ENCODE results near the gene TEDC2.
"Not testable (repeated sequence)": the region's sequence is repeated elsewhere in the genome, so short reads cannot be mapped to it uniquely, and the experiment has no call there.

TEDC2 gene

DNA sequence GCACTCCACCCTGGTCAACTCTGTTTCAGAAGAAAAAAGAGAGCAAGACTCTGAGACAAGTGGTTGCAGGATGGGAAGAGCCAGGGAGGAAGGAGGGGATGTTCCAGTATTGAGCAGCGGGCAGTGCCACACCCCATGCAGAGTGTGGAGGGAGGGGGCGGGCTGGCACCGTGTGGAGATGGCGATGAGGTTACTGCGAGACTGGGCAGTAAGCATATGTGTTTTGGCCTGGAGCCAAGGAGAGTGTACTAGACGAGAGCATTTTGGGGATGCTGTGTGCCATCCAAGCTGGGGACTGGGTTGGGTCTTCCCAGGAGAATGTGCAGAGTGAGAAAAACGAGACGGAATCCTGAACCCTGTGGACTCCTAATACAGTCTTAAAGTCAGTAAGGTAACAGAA is 18.4 kb downstream of the TEDC2 start:
- no peak overlapping the region for H3K9ac ChIP-seq (ENCODE audit: insufficient read length, low read depth)
- peaks cover 8% of the 10 kb centered on the region for H3K4me1 ChIP-seq (ENCODE audit: insufficient read depth, insufficient read length)
- H3K36me3 ChIP-seq (ENCODE audit: insufficient read depth, insufficient read length, low read length): peaks cover 2% of the 10 kb centered on the region
- TF ChIP-seq SUZ12 (IDR thresholded peaks at IDR 0.05; ENCODE audit: extremely low read depth, insufficient read depth, insufficient read length) (no peak), YY1 (IDR thresholded peaks at IDR 0.05; ENCODE audit: insufficient read depth, insufficient read length) (no peak), ZNF274 (IDR thresholded peaks at IDR 0.05; ENCODE audit: low read depth, low read length) (no peak)
- no peaks in the 10 kb centered on the region for H3K9me3 ChIP-seq (ENCODE audit: insufficient read depth, low read length)
- H3K4me3 ChIP-seq (ENCODE audit: insufficient read length, low read depth): no peak overlapping the region
- no peak for DNase-seq (ENCODE audit: low read depth, low spot score)
- peaks cover 16% of the 10 kb centered on the region for H3K27me3 ChIP-seq (ENCODE audit: insufficient read depth, insufficient read length)

DNA sequence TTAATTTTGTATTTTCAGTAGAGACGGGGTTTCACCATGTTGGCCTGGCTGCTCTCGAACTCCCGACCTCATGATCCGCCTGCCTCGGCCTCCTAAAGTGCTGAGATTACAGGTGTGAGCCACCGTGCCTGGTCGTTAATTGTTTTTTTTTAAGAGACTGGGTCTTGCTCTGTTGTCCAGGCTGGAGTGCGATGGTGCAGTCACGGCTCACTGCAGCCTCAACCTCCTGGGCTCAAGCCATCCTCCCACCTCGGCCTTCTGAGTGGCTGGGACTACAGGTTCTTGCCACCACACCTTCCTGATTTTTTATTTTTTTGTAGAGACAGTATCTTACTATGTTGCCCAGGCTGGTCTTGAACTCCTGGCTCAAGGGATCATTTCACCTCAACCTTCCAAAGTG is 20.1 kb downstream of the TEDC2 start:
- H3K9ac ChIP-seq (ENCODE audit: insufficient read length, low read depth); DNase-seq (ENCODE audit: low read depth, low spot score); H3K9me3 ChIP-seq (ENCODE audit: insufficient read depth, low read length); H3K4me3 ChIP-seq (ENCODE audit: insufficient read length, low read depth); H3K36me3 ChIP-seq (ENCODE audit: insufficient read depth, insufficient read length, low read length): not testable (repeated sequence)
- Histone ChIP-seq H3K27me3 (ENCODE audit: insufficient read depth, insufficient read length) (peaks cover 16% of the 10 kb centered on the region), H3K4me1 (ENCODE audit: insufficient read depth, insufficient read length) (peaks cover 12% of the 10 kb centered on the region)

DNA sequence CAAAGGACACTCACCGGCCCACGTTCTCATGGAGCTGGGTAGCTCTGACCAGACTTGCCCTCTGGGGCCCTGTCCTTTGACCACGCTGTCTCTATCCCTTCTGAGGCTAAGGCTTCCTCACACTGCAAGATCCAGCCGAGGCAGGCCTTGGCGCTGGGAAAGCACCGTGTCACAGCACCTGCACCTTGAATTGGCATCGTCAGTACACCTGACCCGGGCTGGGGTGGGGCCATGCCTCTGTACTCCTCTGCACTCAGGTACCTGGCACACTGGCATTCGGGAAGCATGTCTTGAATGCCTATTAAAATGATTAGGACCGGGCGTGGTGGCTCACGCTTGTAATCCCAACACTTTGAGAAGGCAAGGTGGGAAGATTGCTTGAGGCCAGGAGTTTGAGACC is 21.0 kb downstream of the TEDC2 start:
- no peaks in the 10 kb centered on the region for H3K9me3 ChIP-seq (ENCODE audit: insufficient read depth, low read length)
- no peak overlapping the region for H3K9ac ChIP-seq (ENCODE audit: insufficient read length, low read depth)
- no peak overlapping the region for H3K4me3 ChIP-seq (ENCODE audit: insufficient read length, low read depth)
- peaks cover 11% of the 10 kb centered on the region for H3K27me3 ChIP-seq (ENCODE audit: insufficient read depth, insufficient read length)
- no peak for TF ChIP-seq SUZ12 (IDR thresholded peaks at IDR 0.05; ENCODE audit: extremely low read depth, insufficient read depth, insufficient read length)
- TF ChIP-seq YY1 (IDR thresholded peaks at IDR 0.05; ENCODE audit: insufficient read depth, insufficient read length): no peak
- no peak for TF ChIP-seq ZNF274 (IDR thresholded peaks at IDR 0.05; ENCODE audit: low read depth, low read length)
- H3K36me3 ChIP-seq (ENCODE audit: insufficient read depth, insufficient read length, low read length): peaks cover 2% of the 10 kb centered on the region
- H3K4me1 ChIP-seq (ENCODE audit: insufficient read depth, insufficient read length): peaks cover 8% of the 10 kb centered on the region
- DNase-seq (ENCODE audit: low read depth, low spot score): no peak

DNA sequence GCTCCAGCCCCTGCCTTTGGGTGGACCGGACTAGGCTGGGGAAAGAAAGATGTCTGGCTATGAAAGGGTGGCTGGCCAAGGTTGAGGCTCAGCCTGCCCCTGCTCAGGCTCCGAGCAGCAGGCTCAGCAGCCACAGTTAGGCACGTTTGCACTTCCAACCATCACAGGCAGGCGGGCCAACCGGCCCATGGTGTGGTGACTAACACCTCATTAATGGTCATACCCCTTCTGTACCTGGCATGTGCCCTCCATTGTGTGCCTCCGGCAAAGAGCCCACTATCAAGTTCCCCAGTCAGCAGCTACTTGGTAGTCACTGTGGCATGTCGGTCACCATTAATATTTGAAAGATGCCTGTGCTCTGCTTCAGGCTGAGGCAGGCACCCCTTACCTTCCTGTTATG is 21.8 kb downstream of the TEDC2 start:
- Histone ChIP-seq H3K27me3 (ENCODE audit: insufficient read depth, insufficient read length) (peaks cover 4% of the 10 kb centered on the region), H3K4me3 (ENCODE audit: insufficient read length, low read depth) (no peak overlapping the region), H3K4me1 (ENCODE audit: insufficient read depth, insufficient read length) (peaks cover 5% of the 10 kb centered on the region), H3K36me3 (ENCODE audit: insufficient read depth, insufficient read length, low read length) (peaks cover 2% of the 10 kb centered on the region), H3K9me3 (ENCODE audit: insufficient read depth, low read length) (no peaks in the 10 kb centered on the region), H3K9ac (ENCODE audit: insufficient read length, low read depth) (no peak overlapping the region)
- no peak for DNase-seq (ENCODE audit: low read depth, low spot score)
- TF ChIP-seq SUZ12 (IDR thresholded peaks at IDR 0.05; ENCODE audit: extremely low read depth, insufficient read depth, insufficient read length) (no peak), ZNF274 (IDR thresholded peaks at IDR 0.05; ENCODE audit: low read depth, low read length) (no peak), YY1 (IDR thresholded peaks at IDR 0.05; ENCODE audit: insufficient read depth, insufficient read length) (no peak)

DNA sequence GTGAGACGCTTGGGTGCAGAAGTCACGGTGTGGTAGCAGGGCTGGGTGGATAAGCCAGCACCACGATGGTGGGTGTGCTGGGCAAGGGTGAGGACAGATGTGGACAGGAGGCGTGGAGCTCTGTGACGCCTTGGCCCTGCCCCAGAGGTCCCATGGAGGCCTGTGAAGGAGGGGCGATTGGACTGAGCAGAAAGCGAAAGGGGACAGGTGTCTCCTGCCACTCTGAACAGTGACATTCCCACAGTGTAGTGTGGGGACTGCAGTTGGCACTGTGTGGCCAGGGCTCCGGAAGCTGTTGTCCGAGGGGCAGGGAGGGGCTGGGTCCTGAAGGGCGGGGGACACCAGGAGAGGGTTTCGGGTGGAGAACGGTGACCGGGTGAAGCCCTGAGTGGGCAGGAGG is 22.3 kb downstream of the TEDC2 start:
- TF ChIP-seq YY1 (IDR thresholded peaks at IDR 0.05; ENCODE audit: insufficient read depth, insufficient read length): no peak
- TF ChIP-seq ZNF274 (IDR thresholded peaks at IDR 0.05; ENCODE audit: low read depth, low read length): no peak
- no peak for TF ChIP-seq SUZ12 (IDR thresholded peaks at IDR 0.05; ENCODE audit: extremely low read depth, insufficient read depth, insufficient read length)
- Histone ChIP-seq H3K9ac (ENCODE audit: insufficient read length, low read depth) (no peak overlapping the region), H3K4me3 (ENCODE audit: insufficient read length, low read depth) (no peak overlapping the region), H3K27me3 (ENCODE audit: insufficient read depth, insufficient read length) (no peaks in the 10 kb centered on the region), H3K4me1 (ENCODE audit: insufficient read depth, insufficient read length) (peaks cover 7% of the 10 kb centered on the region), H3K36me3 (ENCODE audit: insufficient read depth, insufficient read length, low read length) (peaks cover 2% of the 10 kb centered on the region), H3K9me3 (ENCODE audit: insufficient read depth, low read length) (no peaks in the 10 kb centered on the region)
- DNase-seq (ENCODE audit: low read depth, low spot score): no peak

DNA sequence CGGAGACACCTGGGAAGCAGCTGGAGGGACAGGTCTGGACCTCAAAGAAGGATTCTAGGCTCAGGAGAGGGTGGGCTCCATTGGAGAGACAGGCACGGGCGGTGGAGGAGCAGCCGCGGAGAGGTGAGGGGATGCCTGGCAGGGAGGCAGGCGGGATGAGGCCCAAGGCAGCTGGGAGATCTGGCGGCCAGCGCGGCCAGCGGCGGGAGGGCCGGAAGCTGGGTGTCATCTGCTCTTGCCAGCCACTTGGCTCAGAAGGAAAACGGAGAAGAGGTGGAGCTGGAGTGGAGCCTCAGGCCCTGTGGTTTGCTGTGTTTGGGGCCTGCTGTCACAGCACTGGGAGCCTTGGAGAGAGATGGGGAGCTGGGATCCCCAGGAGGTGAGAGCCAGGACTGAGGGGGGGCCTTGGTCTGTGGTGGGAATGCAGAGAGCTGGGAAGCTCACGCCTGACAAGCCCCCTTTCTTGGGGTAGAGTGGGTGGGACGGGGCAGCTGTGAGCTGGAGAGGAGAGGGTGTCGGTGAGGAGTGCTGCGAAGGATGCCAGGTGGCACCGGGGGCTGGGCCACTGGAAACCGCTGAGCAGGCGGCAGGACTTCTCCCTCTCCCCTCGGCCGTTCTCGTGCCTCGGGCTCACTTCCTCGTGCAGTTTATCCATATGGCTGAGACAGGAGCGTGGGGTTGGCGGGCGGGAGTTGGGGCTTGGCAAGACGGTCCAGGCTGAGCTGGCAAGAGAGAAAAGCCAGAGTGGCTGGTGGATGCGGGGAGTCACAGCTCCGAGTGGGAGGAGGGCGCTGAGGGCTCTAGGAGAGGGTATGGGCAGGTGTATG is 23.0 kb downstream of the TEDC2 start:
- no peak overlapping the region for H3K9ac ChIP-seq (ENCODE audit: insufficient read length, low read depth)
- no peak for TF ChIP-seq YY1 (IDR thresholded peaks at IDR 0.05; ENCODE audit: insufficient read depth, insufficient read length)
- no peak for TF ChIP-seq ZNF274 (IDR thresholded peaks at IDR 0.05; ENCODE audit: low read depth, low read length)
- TF ChIP-seq SUZ12 (IDR thresholded peaks at IDR 0.05; ENCODE audit: extremely low read depth, insufficient read depth, insufficient read length): no peak
- DNase-seq (ENCODE audit: low read depth, low spot score): no peak
- H3K4me1 ChIP-seq (ENCODE audit: insufficient read depth, insufficient read length): peaks cover 12% of the 10 kb centered on the region
- H3K4me3 ChIP-seq (ENCODE audit: insufficient read length, low read depth): no peak overlapping the region
- peaks cover 2% of the 10 kb centered on the region for H3K36me3 ChIP-seq (ENCODE audit: insufficient read depth, insufficient read length, low read length)
- no peaks in the 10 kb centered on the region for H3K9me3 ChIP-seq (ENCODE audit: insufficient read depth, low read length)
- H3K27me3 ChIP-seq (ENCODE audit: insufficient read depth, insufficient read length): no peaks in the 10 kb centered on the region

DNA sequence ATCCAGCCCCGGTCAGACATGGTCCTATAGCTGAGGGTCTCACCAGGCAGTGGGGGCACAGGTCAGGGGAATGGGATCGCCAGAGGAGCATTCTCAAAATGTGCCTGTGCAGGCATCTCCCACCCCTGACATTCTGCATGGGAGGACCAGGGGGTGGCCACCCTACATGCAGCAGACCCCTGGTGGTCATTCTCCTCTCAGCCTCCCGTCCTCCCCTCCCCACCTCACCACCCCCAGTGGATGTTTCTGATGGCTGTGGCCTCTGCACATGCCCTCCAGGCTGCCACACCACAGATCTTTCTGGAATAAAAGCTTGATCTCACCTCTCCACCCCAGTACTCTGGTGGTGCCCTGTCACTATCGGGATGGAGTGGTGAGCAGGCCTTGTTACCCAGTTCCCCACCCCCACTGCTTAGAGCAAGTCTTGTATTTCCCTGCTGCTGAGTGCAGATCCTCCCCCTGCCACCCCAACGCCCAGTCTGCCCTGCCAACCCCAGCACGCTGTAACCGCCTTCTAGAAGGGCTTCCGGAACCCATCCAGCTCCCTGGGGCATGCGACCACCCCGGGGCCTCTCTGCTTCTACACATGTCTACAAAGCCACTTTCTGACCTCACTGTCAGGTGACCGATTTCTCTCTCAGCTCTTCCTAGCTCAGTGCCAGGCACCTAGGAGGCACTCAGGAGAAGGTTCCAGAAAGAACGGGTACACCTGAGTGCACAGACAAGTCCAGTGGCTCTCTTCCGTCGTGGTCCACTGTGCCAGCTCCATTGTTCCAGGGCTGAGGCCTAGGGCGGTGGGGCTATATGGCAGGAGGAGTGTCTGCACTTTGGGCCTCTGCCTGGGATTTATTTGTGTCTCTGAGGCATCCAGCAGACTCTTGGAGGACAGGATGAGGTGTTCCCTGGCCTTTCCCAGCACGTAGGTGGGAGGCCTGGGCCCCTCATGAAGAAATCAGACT is 24.3 kb downstream of the TEDC2 start:
- Histone ChIP-seq H3K4me3 (ENCODE audit: insufficient read length, low read depth) (no peak overlapping the region), H3K4me1 (ENCODE audit: insufficient read depth, insufficient read length) (peaks cover 15% of the 10 kb centered on the region), H3K9ac (ENCODE audit: insufficient read length, low read depth) (no peak overlapping the region)

More for the DNA sequence above, 24.3 kb downstream of the TEDC2 start:
- no peak for DNase-seq (ENCODE audit: low read depth, low spot score)
- peaks cover under 1% of the 10 kb centered on the region for H3K36me3 ChIP-seq (ENCODE audit: insufficient read depth, insufficient read length, low read length)
- no peak for TF ChIP-seq YY1 (IDR thresholded peaks at IDR 0.05; ENCODE audit: insufficient read depth, insufficient read length)
- TF ChIP-seq ZNF274 (IDR thresholded peaks at IDR 0.05; ENCODE audit: low read depth, low read length): no peak
- TF ChIP-seq SUZ12 (IDR thresholded peaks at IDR 0.05; ENCODE audit: extremely low read depth, insufficient read depth, insufficient read length): no peak
- H3K27me3 ChIP-seq (ENCODE audit: insufficient read depth, insufficient read length): no peaks in the 10 kb centered on the region
- H3K9me3 ChIP-seq (ENCODE audit: insufficient read depth, low read length): no peaks in the 10 kb centered on the region
